ENCODE results near the gene OR6C68. TPM values are rescaled to one million over a fixed set of nuclear protein-coding genes. Genes with fewer than 3 reads are reported as not detected.

OR6C68 gene
- total RNA-seq, 1 experiment from 2014 or later: not detected

DNA sequence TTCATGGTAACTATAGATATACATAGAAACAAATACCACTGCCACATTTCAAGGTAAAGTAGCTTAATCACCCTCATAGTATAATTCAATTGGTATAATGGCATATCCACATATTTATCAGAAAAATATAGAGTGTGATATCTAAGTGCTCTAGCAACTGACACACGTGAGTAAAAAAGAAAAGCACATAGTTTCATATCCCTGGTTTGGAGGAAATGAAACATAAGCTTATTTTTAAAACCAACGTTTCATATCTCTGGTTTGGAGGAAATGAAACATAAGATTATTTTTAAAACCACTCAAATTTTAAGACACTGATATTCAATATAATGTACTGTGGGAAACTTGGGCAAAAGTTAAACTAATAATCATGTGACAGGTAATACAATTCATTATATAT is 24.3 kb upstream of the OR6C68 start:
- DNase-seq (no peak), ATAC-seq (no peak)
- Histone ChIP-seq H3K79me2 (ENCODE audit: low read length) (no peaks in the 10 kb centered on the region), H2AFZ (ENCODE audit: low read length) (no peak overlapping the region), H3K36me3 (ENCODE audit: low read depth, low read length) (no peaks in the 10 kb centered on the region), H3K9me3 (ENCODE audit: low read length) (no peaks in the 10 kb centered on the region), H3K27me3 (ENCODE audit: low read length) (peaks cover 28% of the 10 kb centered on the region; the same call in 1 of the 2 replicates), H3K9me2 (replicated peaks; ENCODE audit: low read length) (no peaks in the 10 kb centered on the region), H3K4me1 (ENCODE audit: insufficient read depth, low read length) (peaks cover 16% of the 10 kb centered on the region), H3K9ac (ENCODE audit: low read length) (no peak overlapping the region), H4K20me1 (ENCODE audit: low read length) (no peaks in the 10 kb centered on the region), H3K4me3 (ENCODE audit: low read length) (no peak overlapping the region), H3F3A (ENCODE audit: low read length, unreplicated experiment) (no peaks in the 10 kb centered on the region), H3K27ac (ENCODE audit: low read length) (no peak overlapping the region), H3K4me2 (ENCODE audit: low read length) (no peak overlapping the region)
- no TSS peak for BruUV-seq (replicated peaks)
- CTCF ChIA-PET: no interaction called here
- TF ChIP-seq, protein P1, sequence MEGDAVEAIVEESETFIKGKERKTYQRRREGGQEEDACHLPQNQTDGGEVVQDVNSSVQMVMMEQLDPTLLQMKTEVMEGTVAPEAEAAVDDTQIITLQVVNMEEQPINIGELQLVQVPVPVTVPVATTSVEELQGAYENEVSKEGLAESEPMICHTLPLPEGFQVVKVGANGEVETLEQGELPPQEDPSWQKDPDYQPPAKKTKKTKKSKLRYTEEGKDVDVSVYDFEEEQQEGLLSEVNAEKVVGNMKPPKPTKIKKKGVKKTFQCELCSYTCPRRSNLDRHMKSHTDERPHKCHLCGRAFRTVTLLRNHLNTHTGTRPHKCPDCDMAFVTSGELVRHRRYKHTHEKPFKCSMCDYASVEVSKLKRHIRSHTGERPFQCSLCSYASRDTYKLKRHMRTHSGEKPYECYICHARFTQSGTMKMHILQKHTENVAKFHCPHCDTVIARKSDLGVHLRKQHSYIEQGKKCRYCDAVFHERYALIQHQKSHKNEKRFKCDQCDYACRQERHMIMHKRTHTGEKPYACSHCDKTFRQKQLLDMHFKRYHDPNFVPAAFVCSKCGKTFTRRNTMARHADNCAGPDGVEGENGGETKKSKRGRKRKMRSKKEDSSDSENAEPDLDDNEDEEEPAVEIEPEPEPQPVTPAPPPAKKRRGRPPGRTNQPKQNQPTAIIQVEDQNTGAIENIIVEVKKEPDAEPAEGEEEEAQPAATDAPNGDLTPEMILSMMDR (conservative IDR thresholded peaks at IDR 0.05; ENCODE audit: low read depth, low read length): no peak
- TF ChIP-seq EZH2phosphoT487 (IDR thresholded peaks at IDR 0.05; ENCODE audit: borderline replicate concordance, low read length): no peak
- POLR2A ChIA-PET (ENCODE audit: unreplicated experiment): no interaction called here
- intact Hi-C loops (cut with micrococcal nuclease): no loop called here

DNA sequence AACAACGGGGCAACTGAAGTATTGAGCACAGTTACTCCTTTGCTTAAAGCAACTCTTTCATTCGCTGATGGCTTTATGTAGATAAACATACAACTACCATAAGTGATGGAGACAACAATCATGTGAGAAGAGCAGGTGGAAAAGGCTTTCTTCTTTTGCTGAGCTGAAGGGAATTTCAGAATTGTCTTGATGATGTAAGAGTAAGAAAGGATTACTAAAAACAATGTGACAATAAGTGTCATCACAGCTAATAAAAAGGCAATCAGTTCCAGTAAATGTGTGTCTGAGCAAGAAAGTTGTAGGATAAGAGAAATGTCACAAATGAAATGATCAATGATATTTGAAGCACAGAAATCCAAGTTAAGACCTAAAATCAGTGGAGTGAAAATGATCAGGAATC is 22.9 kb upstream of the OR6C68 start:
- H3K27me3 ChIP-seq (ENCODE audit: low read length): peaks cover 28% of the 10 kb centered on the region; the same call in 1 of the 2 replicates
- DNase-seq: peak; percentile 0
- no peaks in the 10 kb centered on the region for H3K36me3 ChIP-seq (ENCODE audit: low read depth, low read length)
- H3F3A ChIP-seq (ENCODE audit: low read length, unreplicated experiment): no peaks in the 10 kb centered on the region
- TF ChIP-seq, protein P1 (conservative IDR thresholded peaks at IDR 0.05; ENCODE audit: low read depth, low read length): no peak
- TF ChIP-seq EZH2phosphoT487 (IDR thresholded peaks at IDR 0.05; ENCODE audit: borderline replicate concordance, low read length): no peak
- TF ChIP-seq EZH2 (IDR thresholded peaks at IDR 0.05; ENCODE audit: low read length, unreplicated experiment): no peak
- no peak overlapping the region for H2AFZ ChIP-seq (ENCODE audit: low read length)
- POLR2A ChIA-PET (ENCODE audit: unreplicated experiment): no interaction called here
- H3K4me3 ChIP-seq (ENCODE audit: low read length): no peak overlapping the region
- CTCF ChIA-PET: no interaction called here
- no peak overlapping the region for H3K27ac ChIP-seq (ENCODE audit: low read length)
- ATAC-seq: no peak
- BruUV-seq (replicated peaks): no TSS peak
- H3K9me3 ChIP-seq (ENCODE audit: low read length): no peaks in the 10 kb centered on the region
- intact Hi-C loops (cut with micrococcal nuclease): no loop called here
- H3K4me1 ChIP-seq (ENCODE audit: insufficient read depth, low read length): peaks cover 16% of the 10 kb centered on the region
- H3K79me2 ChIP-seq (ENCODE audit: low read length): no peaks in the 10 kb centered on the region
- no peaks in the 10 kb centered on the region for H3K9me2 ChIP-seq (replicated peaks; ENCODE audit: low read length)
- H4K20me1 ChIP-seq (ENCODE audit: low read length): no peaks in the 10 kb centered on the region
- no peak overlapping the region for H3K9ac ChIP-seq (ENCODE audit: low read length)
- no peak overlapping the region for H3K4me2 ChIP-seq (ENCODE audit: low read length)

DNA sequence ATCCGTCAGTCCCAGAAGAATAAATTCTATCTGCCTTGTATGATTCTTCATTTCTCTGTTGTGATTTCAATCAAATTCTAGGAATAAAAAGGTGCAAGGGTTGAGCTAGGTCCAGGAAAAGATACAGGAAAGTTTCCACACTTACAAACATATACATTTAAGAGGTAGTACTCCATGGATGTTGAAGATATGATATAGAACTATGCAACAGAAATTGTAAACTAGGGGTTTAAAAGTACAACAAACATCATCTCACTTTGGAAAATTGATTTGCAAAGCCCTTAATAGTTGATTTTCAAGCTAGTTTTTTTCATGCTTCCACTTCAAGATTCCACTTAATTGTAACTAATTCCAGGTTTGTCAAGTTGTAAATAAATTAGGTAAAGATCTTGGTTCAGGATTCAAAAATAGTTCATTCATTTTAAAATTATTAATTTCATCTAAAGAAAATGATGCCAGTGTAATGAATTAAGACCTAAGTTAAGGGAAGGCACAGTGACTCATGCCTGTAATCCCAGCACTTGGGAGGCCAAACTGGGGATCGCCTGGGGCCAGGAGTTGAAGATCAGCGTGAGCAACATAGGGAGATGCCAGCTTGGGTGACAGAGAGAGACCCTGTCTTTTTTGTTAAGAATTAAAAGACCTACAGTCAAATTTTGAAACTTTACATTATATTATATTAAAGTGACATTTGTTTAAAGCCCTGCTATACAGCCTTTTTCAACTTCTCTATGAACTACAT is 21.9 kb upstream of the OR6C68 start, which contains the start of gene OR6C70:
TSS of gene OR6C70 (minus strand) at position 51 of the 742 bp plus-strand sequence. CDS start at position 51, 0 bp downstream.
- H2AFZ ChIP-seq (ENCODE audit: low read length): no peak within 1 kb of the TSS
- no peaks in the 10 kb centered on the region for H4K20me1 ChIP-seq (ENCODE audit: low read length)
- H3K36me3 ChIP-seq (ENCODE audit: low read depth, low read length): no peaks in the 10 kb centered on the region
- ChIA-PET POLR2A (ENCODE audit: unreplicated experiment) (no interaction called here), CTCF (no interaction called here)
- DNase-seq (peak; percentile 63), ATAC-seq (no peak)
- no peaks in the 10 kb centered on the region for H3K9me3 ChIP-seq (ENCODE audit: low read length)
- H3K4me1 ChIP-seq (ENCODE audit: insufficient read depth, low read length): peaks cover 16% of the 10 kb centered on the region
- no peak within 1 kb of the TSS for H3K9ac ChIP-seq (ENCODE audit: low read length)
- no peaks in the 10 kb centered on the region for H3K79me2 ChIP-seq (ENCODE audit: low read length)
- peak within 1 kb of the TSS; percentile 25; the same call in 1 of the 2 replicates for H3K4me3 ChIP-seq (ENCODE audit: low read length)
- BruUV-seq (replicated peaks): no TSS peak
- H3K27ac ChIP-seq (ENCODE audit: low read length): no peak within 1 kb of the TSS
- H3K9me2 ChIP-seq (replicated peaks; ENCODE audit: low read length): no peaks in the 10 kb centered on the region
- H3K27me3 ChIP-seq (ENCODE audit: low read length): peaks cover 28% of the 10 kb centered on the region; the same call in 1 of the 2 replicates
- intact Hi-C loops (cut with micrococcal nuclease): no loop called here
- no peak for TF ChIP-seq EZH2 (IDR thresholded peaks at IDR 0.05; ENCODE audit: low read length, unreplicated experiment)
- no peak for TF ChIP-seq EZH2phosphoT487 (IDR thresholded peaks at IDR 0.05; ENCODE audit: borderline replicate concordance, low read length)
- TF ChIP-seq, protein P1 (conservative IDR thresholded peaks at IDR 0.05; ENCODE audit: low read depth, low read length): no peak
- H3F3A ChIP-seq (ENCODE audit: low read length, unreplicated experiment): no peaks in the 10 kb centered on the region
- H3K4me2 ChIP-seq (ENCODE audit: low read length): peak within 1 kb of the TSS; percentile 62

Data from PC-3 (cell line).